Measurements from ENCODE around the gene CALCOCO1.

Gene CALCOCO1

GRCh38 chr12:53736592-53736991, 9.3 kb upstream of the CALCOCO1 start:
- TF ChIP-seq, protein P1, sequence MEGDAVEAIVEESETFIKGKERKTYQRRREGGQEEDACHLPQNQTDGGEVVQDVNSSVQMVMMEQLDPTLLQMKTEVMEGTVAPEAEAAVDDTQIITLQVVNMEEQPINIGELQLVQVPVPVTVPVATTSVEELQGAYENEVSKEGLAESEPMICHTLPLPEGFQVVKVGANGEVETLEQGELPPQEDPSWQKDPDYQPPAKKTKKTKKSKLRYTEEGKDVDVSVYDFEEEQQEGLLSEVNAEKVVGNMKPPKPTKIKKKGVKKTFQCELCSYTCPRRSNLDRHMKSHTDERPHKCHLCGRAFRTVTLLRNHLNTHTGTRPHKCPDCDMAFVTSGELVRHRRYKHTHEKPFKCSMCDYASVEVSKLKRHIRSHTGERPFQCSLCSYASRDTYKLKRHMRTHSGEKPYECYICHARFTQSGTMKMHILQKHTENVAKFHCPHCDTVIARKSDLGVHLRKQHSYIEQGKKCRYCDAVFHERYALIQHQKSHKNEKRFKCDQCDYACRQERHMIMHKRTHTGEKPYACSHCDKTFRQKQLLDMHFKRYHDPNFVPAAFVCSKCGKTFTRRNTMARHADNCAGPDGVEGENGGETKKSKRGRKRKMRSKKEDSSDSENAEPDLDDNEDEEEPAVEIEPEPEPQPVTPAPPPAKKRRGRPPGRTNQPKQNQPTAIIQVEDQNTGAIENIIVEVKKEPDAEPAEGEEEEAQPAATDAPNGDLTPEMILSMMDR (IDR thresholded peaks at IDR 0.05; ENCODE audit: control extremely low read depth, extremely low read depth, low read depth, missing control alignments): no peak
- DNase-seq (ENCODE audit: extremely low spot score): no peak
- ChIA-PET CTCF (interaction anchor here (1.1 to 19.1 kb wide), 7 partner anchors 7 to 113 kb away, joined by 3 to 460 read pairs (median 3); partner anchors contain the start of gene CALCOCO1), POLR2A (no interaction called here)

DNA sequence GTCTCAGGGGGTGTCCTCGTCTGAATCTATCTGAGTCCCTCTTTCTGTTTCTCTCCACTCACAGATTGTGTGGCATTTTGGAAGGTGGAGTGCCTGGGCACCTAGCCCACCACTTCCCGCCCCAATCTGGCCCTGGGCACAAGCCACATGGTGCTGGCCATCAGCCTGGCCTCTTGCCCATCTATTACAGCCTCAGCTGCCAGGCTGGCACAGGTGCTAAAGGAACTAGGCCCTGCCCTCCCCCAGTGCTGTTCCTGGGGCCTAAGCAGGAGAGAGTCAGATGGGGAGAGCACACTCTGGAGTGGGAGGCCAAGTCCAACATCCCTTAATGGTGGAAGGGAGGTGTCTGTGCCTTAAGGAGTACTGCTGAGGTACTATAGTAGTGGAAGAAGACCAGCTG, 8.3 kb upstream of the CALCOCO1 start:
- TF ChIP-seq, protein P1 (IDR thresholded peaks at IDR 0.05; ENCODE audit: control extremely low read depth, extremely low read depth, low read depth, missing control alignments): no peak
- DNase-seq (ENCODE audit: extremely low spot score): no peak
- POLR2A ChIA-PET: no interaction called here
- CTCF ChIA-PET: interaction anchor here (1.2 to 19.1 kb wide), 6 partner anchors 8 to 44 kb away, joined by 3 to 460 read pairs (median 200); partner anchors contain the start of gene CALCOCO1

DNA sequence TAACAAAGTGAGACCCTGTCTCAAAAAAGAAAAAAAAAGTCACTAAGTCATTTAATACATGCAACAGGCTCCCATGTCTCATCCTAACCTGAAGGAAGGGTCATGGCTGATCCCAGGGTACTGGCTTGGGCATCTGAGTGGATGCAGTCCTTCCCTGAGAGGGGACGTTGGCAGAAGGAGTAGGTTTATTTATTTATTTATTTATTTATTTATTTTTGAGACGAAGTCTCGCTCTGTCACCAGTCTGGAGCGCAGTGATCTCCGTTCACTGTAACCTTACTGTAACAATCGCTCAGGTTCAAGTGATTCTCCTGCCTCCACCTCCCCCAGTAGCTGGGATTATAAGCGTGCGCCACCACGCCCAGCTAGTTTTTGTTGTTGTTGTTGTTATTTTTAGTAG, 7.2 kb upstream of the CALCOCO1 start:
- CTCF ChIA-PET: interaction anchor here (1.9 to 19.1 kb wide), 5 partner anchors 9 to 58 kb away, joined by 5 to 460 read pairs (median 398); partner anchors contain the start of gene ATP5MC2
- TF ChIP-seq, protein P1 (IDR thresholded peaks at IDR 0.05; ENCODE audit: control extremely low read depth, extremely low read depth, low read depth, missing control alignments): no peak
- no peak for DNase-seq (ENCODE audit: extremely low spot score)
- POLR2A ChIA-PET: no interaction called here

DNA sequence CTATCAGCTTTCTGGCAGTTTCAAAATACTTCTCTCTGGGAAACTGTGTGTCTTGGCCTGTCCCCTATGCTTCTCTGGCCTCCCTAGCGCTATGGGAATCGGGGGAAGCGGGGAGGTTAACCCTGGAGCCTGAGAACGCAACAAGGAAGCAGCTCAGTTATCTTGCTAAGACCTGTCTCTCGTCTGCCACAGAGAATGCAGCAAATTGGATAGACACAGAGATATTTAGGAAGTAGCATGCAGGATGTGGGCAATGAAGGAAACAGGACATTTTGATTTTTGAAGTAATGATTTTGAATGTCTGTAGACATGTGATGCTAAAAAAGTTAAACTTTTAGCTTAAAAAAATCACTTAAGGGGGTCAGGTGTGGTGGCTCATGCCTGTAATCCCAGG, 6.6 kb upstream of the CALCOCO1 start:
- CTCF ChIA-PET: interaction anchor here (1.4 to 19.1 kb wide), 7 partner anchors 9 to 190 kb away, joined by 3 to 460 read pairs (median 28); partner anchors contain the start of gene ATP5MC2
- TF ChIP-seq, protein P1 (IDR thresholded peaks at IDR 0.05; ENCODE audit: control extremely low read depth, extremely low read depth, low read depth, missing control alignments): no peak
- POLR2A ChIA-PET: no interaction called here
- no peak for DNase-seq (ENCODE audit: extremely low spot score)

GRCh38 chr12:53733051-53733806, 6.0 kb upstream of the CALCOCO1 start:
- DNase-seq (ENCODE audit: extremely low spot score): no peak
- TF ChIP-seq, protein P1 (IDR thresholded peaks at IDR 0.05; ENCODE audit: control extremely low read depth, extremely low read depth, low read depth, missing control alignments): no peak
- POLR2A ChIA-PET: no interaction called here
- CTCF ChIA-PET: interaction anchor here (1.4 to 19.1 kb wide), 8 partner anchors 10 to 190 kb away, joined by 3 to 460 read pairs (median 18); partner anchors contain the start of gene ATP5MC2

DNA sequence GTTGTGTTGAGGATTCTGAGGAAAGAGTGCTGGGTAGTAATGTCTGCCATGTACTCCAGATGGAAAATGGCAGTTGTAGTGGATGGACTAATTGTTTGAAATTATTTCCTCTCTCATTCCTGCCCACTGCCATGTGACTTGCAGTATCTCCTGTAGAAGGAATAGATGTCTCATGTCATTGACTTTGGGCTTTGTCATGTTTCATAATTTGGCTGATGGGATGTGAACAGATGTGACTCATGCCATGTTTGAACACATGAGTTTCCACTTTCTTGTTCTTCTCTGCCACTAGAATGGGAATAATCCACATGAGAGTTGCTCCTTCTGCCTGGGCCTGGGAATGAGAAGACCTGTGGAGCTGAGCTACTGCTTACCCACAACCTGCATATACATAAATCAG, 2.4 kb upstream of the CALCOCO1 start:
- TF ChIP-seq, protein P1 (IDR thresholded peaks at IDR 0.05; ENCODE audit: control extremely low read depth, extremely low read depth, low read depth, missing control alignments): no peak
- POLR2A ChIA-PET: interaction anchor here (0.6 kb wide), 1 partner anchor 56 kb away, joined by 4 read pairs; no protein-coding TSS in a partner anchor
- no peak for DNase-seq (ENCODE audit: extremely low spot score)
- CTCF ChIA-PET: interaction anchor here (1.0 to 19.1 kb wide), 4 partner anchors 13 to 28 kb away, joined by 4 to 460 read pairs (median 213); no protein-coding TSS in a partner anchor

Measured in GM10248 (cell line).